H1 (cell line): ENCODE measurements around the gene GLRX. TPM values are rescaled to one million over a fixed set of nuclear protein-coding genes. Genes with fewer than 3 reads are reported as not detected.

Experiments
- CBX5 ChIP-seq: fragments of 300-800, 300-1000 bp; sonication (generic); IDR thresholded peaks from 2 replicates; pipeline ENCODE4 v1.7.1; 2016; ENCODE audit warnings: antibody characterized with exemption, low read length, low read depth
- CBX8 ChIP-seq: fragments of 300-800, 300-1000 bp; sonication (generic); IDR thresholded peaks from 2 replicates; pipeline ENCODE4 v1.7.1; 2016; ENCODE audit warnings: low read depth, low read length, borderline replicate concordance
- CEBPB ChIP-seq: IDR thresholded peaks from 2 replicates; pipeline ENCODE4 v1.6.1; 2012; ENCODE audit warnings: low read depth, low read length
- EGR1 ChIP-seq: IDR thresholded peaks from 2 replicates; pipeline ENCODE4 v1.6.1; 2011; ENCODE audit warnings: low read depth, low read length, borderline replicate concordance
- HDAC6 ChIP-seq: IDR thresholded peaks from one replicate; pipeline ENCODE4 v1.7.1; 2012; ENCODE audit warnings: low read depth, mild to moderate bottlenecking, inconsistent platforms, low read length, moderate library complexity
- POLR2A ChIP-seq, 2 experiments: IDR thresholded peaks; 1 replicate in 1 of 2; 2 replicates in 1 of 2; pipeline ENCODE4 v1.6.1; 2011; ENCODE audit warnings: low read depth in 2 of 2, low read length in 2 of 2, mild to moderate bottlenecking in 2 of 2; ENCODE audit errors: control extremely low read depth in 1 of 2
- POLR2AphosphoS5 ChIP-seq: IDR thresholded peaks from 2 replicates; pipeline ENCODE4 v1.6.1; 2011; ENCODE audit warnings: low read depth, low read length
- SIRT6 ChIP-seq: IDR thresholded peaks from one replicate; pipeline ENCODE4 v1.7.1; 2012; ENCODE audit warnings: low read length, inconsistent platforms
- TAF1 ChIP-seq: IDR thresholded peaks from 2 replicates; pipeline ENCODE4 v1.6.1; 2011; ENCODE audit warnings: mild to moderate bottlenecking, low read depth, low read length
- TEAD4 ChIP-seq: IDR thresholded peaks from 2 replicates; pipeline ENCODE4 v1.6.1; 2012; ENCODE audit warnings: low read depth, low read length, inconsistent platforms, mixed read lengths
- polyA plus RNA-seq, 7 experiments: library from polyadenylated mRNA; depleted of rRNA in 3 of 7; stranded (reverse) in 5 of 7; unstranded in 2 of 7; fragments of >200 nt in 5 of 7; fragments of 200-250 nt in 2 of 7; gene quantifications; 1 replicate in 5 of 7; 2 replicates in 1 of 7; 4 replicates in 1 of 7; pipeline versions ENCODE4 v1.2.1 to v1.2.3, GENCODE V29; 2011 to 2013; ENCODE audit warnings: missing spikeins in 2 of 7, mixed read lengths in 2 of 7
- total RNA-seq: library from RNA; stranded (reverse); fragmentation: NEBNext Ultra II Directional; extraction: Animal tissue kit (Norgen Biotek cat#: 25700); gene quantifications from 2 replicates; pipeline ENCODE4 v1.2.1, GENCODE V29; 2021
- TF ChIP-seq, protein P1 (sequence below): fragments of 300-600 bp; sonication (generic); IDR thresholded peaks from 2 replicates; pipeline ENCODE4 v1.7.1; 2012; ENCODE audit warnings: low read length, moderate library complexity, mild to moderate bottlenecking, inconsistent platforms; ENCODE audit not compliant: insufficient replicate concordance
- TF ChIP-seq, protein P2 (sequence below): IDR thresholded peaks from 2 replicates; pipeline ENCODE4 v1.6.1; 2012; ENCODE audit warnings: low read length, inconsistent platforms

GLRX gene
- total and polyA plus RNA-seq, 2 of the 8 experiments (the other 6 are each of a cell fraction or from before 2014, with no cell fraction given): 22.9 to 31.2 TPM

DNA sequence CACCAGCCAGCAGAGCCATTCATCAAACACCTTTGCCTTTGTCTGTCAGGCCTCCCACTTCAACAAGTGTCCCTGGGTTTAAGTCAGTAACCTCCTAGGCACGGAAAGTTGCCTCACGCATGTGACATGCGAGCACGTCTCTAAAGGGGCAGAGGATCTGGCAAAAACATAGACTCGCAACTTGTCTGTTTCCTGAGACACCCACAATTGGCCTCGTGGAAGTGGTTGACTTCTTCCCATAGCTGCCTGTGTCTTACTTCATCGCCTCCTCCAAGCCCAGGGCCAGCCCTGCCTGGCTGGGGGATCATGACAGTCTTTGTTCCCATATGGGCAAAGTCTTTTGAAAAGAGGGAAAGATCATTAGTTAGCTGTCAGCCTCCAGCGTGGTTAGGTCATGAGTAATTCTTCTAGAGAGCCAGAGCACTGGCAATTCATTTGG is 35.5 kb upstream of the GLRX start (continued):
- TF ChIP-seq, protein P1, sequence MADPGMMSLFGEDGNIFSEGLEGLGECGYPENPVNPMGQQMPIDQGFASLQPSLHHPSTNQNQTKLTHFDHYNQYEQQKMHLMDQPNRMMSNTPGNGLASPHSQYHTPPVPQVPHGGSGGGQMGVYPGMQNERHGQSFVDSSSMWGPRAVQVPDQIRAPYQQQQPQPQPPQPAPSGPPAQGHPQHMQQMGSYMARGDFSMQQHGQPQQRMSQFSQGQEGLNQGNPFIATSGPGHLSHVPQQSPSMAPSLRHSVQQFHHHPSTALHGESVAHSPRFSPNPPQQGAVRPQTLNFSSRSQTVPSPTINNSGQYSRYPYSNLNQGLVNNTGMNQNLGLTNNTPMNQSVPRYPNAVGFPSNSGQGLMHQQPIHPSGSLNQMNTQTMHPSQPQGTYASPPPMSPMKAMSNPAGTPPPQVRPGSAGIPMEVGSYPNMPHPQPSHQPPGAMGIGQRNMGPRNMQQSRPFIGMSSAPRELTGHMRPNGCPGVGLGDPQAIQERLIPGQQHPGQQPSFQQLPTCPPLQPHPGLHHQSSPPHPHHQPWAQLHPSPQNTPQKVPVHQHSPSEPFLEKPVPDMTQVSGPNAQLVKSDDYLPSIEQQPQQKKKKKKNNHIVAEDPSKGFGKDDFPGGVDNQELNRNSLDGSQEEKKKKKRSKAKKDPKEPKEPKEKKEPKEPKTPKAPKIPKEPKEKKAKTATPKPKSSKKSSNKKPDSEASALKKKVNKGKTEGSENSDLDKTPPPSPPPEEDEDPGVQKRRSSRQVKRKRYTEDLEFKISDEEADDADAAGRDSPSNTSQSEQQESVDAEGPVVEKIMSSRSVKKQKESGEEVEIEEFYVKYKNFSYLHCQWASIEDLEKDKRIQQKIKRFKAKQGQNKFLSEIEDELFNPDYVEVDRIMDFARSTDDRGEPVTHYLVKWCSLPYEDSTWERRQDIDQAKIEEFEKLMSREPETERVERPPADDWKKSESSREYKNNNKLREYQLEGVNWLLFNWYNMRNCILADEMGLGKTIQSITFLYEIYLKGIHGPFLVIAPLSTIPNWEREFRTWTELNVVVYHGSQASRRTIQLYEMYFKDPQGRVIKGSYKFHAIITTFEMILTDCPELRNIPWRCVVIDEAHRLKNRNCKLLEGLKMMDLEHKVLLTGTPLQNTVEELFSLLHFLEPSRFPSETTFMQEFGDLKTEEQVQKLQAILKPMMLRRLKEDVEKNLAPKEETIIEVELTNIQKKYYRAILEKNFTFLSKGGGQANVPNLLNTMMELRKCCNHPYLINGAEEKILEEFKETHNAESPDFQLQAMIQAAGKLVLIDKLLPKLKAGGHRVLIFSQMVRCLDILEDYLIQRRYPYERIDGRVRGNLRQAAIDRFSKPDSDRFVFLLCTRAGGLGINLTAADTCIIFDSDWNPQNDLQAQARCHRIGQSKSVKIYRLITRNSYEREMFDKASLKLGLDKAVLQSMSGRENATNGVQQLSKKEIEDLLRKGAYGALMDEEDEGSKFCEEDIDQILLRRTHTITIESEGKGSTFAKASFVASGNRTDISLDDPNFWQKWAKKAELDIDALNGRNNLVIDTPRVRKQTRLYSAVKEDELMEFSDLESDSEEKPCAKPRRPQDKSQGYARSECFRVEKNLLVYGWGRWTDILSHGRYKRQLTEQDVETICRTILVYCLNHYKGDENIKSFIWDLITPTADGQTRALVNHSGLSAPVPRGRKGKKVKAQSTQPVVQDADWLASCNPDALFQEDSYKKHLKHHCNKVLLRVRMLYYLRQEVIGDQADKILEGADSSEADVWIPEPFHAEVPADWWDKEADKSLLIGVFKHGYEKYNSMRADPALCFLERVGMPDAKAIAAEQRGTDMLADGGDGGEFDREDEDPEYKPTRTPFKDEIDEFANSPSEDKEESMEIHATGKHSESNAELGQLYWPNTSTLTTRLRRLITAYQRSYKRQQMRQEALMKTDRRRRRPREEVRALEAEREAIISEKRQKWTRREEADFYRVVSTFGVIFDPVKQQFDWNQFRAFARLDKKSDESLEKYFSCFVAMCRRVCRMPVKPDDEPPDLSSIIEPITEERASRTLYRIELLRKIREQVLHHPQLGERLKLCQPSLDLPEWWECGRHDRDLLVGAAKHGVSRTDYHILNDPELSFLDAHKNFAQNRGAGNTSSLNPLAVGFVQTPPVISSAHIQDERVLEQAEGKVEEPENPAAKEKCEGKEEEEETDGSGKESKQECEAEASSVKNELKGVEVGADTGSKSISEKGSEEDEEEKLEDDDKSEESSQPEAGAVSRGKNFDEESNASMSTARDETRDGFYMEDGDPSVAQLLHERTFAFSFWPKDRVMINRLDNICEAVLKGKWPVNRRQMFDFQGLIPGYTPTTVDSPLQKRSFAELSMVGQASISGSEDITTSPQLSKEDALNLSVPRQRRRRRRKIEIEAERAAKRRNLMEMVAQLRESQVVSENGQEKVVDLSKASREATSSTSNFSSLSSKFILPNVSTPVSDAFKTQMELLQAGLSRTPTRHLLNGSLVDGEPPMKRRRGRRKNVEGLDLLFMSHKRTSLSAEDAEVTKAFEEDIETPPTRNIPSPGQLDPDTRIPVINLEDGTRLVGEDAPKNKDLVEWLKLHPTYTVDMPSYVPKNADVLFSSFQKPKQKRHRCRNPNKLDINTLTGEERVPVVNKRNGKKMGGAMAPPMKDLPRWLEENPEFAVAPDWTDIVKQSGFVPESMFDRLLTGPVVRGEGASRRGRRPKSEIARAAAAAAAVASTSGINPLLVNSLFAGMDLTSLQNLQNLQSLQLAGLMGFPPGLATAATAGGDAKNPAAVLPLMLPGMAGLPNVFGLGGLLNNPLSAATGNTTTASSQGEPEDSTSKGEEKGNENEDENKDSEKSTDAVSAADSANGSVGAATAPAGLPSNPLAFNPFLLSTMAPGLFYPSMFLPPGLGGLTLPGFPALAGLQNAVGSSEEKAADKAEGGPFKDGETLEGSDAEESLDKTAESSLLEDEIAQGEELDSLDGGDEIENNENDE: no peak
- TF ChIP-seq CEBPB (no peak), POLR2AphosphoS5 (no peak), HDAC6 (no peak), EGR1 (no peak), TEAD4 (no peak), POLR2A (IDR thresholded peaks at IDR 0.05; ENCODE audit: control extremely low read depth in 1 of 2, low read depth in 2 of 2, low read length in 2 of 2) (no peak), CBX8 (no peak), CBX5 (no peak), SIRT6 (no peak), TAF1 (no peak)
- TF ChIP-seq, protein P2, sequence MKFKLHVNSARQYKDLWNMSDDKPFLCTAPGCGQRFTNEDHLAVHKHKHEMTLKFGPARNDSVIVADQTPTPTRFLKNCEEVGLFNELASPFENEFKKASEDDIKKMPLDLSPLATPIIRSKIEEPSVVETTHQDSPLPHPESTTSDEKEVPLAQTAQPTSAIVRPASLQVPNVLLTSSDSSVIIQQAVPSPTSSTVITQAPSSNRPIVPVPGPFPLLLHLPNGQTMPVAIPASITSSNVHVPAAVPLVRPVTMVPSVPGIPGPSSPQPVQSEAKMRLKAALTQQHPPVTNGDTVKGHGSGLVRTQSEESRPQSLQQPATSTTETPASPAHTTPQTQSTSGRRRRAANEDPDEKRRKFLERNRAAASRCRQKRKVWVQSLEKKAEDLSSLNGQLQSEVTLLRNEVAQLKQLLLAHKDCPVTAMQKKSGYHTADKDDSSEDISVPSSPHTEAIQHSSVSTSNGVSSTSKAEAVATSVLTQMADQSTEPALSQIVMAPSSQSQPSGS: no peak
